NT2/D1 (cell line): ENCODE measurements around the gene MC1R.

Experiments
- SUZ12 ChIP-seq: IDR thresholded peaks from 2 replicates; pipeline ENCODE4 v1.6.1; 2011; ENCODE audit not compliant: insufficient read length, insufficient read depth; ENCODE audit errors: extremely low read depth
- YY1 ChIP-seq: IDR thresholded peaks from 2 replicates; pipeline ENCODE4 v1.6.1; 2011; ENCODE audit not compliant: insufficient read length, insufficient read depth

- TF ChIP-seq YY1 (no peak), SUZ12 (no peak)
These were observed 42.3 kb downstream of the MC1R start for GRCh38 chr16:89960966-89961365.
